ENCODE results near the gene HAPSTR1. TPM values are rescaled to one million over a fixed set of nuclear protein-coding genes. Genes with fewer than 3 reads are reported as not detected.
A peak's percentile ranks its signal among the peaks of the same experiment; 100 is the strongest.

The HAPSTR1 gene
- total RNA-seq, 4 donors from 2014 or later = 16.1 to 113 (median 45.9) TPM

- Histone ChIP-seq H3K27ac (peak overlapping the region; percentile 37 to 59), H3K4me3 (no peak overlapping the region), H3K4me1 (no peaks in the 10 kb centered on the region), H3K27me3 (no peaks in the 10 kb centered on the region), H3K36me3 (no peaks in the 10 kb centered on the region), H3K9me3 (no peaks in the 10 kb centered on the region)
- TF ChIP-seq CTCF (IDR thresholded peaks at IDR 0.05) (no peak), POLR2A (IDR thresholded peaks at IDR 0.05) (no peak)
- no peak for DNase-seq
- intact Hi-C loops (cut with DNase I; ENCODE audit: low total_unique reads) = no loop called here
These were observed 31.2 kb upstream of the HAPSTR1 start for GRCh38 chr16:9060225-9060624.

- H3K27ac ChIP-seq = peak overlapping the region in 1 of 2 donors; percentile 44
- intact Hi-C loops (cut with DNase I; ENCODE audit: low total_unique reads) = no loop called here
- no peaks in the 10 kb centered on the region for H3K4me1 ChIP-seq
- no peaks in the 10 kb centered on the region for H3K9me3 ChIP-seq
- H3K4me3 ChIP-seq = no peak overlapping the region
- no peaks in the 10 kb centered on the region for H3K27me3 ChIP-seq
- TF ChIP-seq POLR2A (IDR thresholded peaks at IDR 0.05) = no peak
- no peaks in the 10 kb centered on the region for H3K36me3 ChIP-seq
- DNase-seq = peak in 1 of 2 donors; percentile 17
These were observed 30.1 kb upstream of the HAPSTR1 start for GRCh38 chr16:9061358-9061813.

GRCh38 chr16:9062301-9062700 lies 29.1 kb upstream of the HAPSTR1 start:
- Histone ChIP-seq H3K27ac (no peak overlapping the region), H3K27me3 (no peaks in the 10 kb centered on the region), H3K4me1 (no peaks in the 10 kb centered on the region), H3K36me3 (no peaks in the 10 kb centered on the region), H3K9me3 (no peaks in the 10 kb centered on the region), H3K4me3 (no peak overlapping the region)
- intact Hi-C loops (cut with DNase I; ENCODE audit: low total_unique reads) = no loop called here
- no peak for DNase-seq
- TF ChIP-seq CTCF (IDR thresholded peaks at IDR 0.05) (no peak), POLR2A (IDR thresholded peaks at IDR 0.05) (no peak)

- Histone ChIP-seq H3K36me3 (no peaks in the 10 kb centered on the region), H3K4me3 (no peak overlapping the region), H3K27me3 (no peaks in the 10 kb centered on the region), H3K4me1 (no peaks in the 10 kb centered on the region), H3K27ac (no peak overlapping the region), H3K9me3 (no peaks in the 10 kb centered on the region)
- no peak for TF ChIP-seq POLR2A (IDR thresholded peaks at IDR 0.05)
- no peak for TF ChIP-seq CTCF (IDR thresholded peaks at IDR 0.05)
- no peak for DNase-seq
- intact Hi-C loops (cut with DNase I; ENCODE audit: low total_unique reads) = no loop called here
These were observed 26.4 kb upstream of the HAPSTR1 start for GRCh38 chr16:9065077-9065476.

GRCh38 chr16:9068886-9069285 lies 22.6 kb upstream of the HAPSTR1 start:
- no peak for TF ChIP-seq POLR2A (IDR thresholded peaks at IDR 0.05)
- TF ChIP-seq CTCF (IDR thresholded peaks at IDR 0.05) = no peak
- intact Hi-C loops (cut with DNase I; ENCODE audit: low total_unique reads) = no loop called here

DNA sequence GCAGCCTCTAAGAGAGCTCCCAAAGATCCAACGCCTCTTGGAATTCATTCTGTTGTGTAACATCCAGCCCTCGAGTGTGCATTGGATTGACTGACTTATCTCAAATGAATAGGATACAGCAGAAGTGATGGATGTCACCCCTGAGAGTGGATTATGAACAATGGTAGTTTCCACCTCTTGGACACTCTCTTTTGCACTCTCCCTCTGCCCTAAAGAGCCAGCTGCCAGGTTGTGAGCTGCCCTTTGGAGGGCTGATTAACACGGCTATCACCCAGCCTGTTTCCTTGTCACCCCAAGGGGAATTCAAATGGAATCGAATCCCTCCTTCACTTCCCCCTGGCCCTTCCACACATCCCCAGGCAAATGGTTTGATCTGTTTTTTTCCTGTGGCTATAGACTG lies 21.2 kb upstream of the HAPSTR1 start:
- no peak for DNase-seq
- no peaks in the 10 kb centered on the region for H3K36me3 ChIP-seq
- intact Hi-C loops (cut with DNase I; ENCODE audit: low total_unique reads) = no loop called here
- H3K27ac ChIP-seq = no peak overlapping the region
- TF ChIP-seq CTCF (IDR thresholded peaks at IDR 0.05) (no peak), POLR2A (IDR thresholded peaks at IDR 0.05) (no peak)
- no peak overlapping the region for H3K4me3 ChIP-seq
- H3K4me1 ChIP-seq = no peaks in the 10 kb centered on the region
- no peaks in the 10 kb centered on the region for H3K9me3 ChIP-seq
- no peaks in the 10 kb centered on the region for H3K27me3 ChIP-seq

More at GRCh38 chr16:9068886-9069285, 22.6 kb upstream of the HAPSTR1 start:
- Histone ChIP-seq H3K9me3 (no peaks in the 10 kb centered on the region), H3K4me3 (no peak overlapping the region), H3K27me3 (no peaks in the 10 kb centered on the region), H3K27ac (no peak overlapping the region), H3K36me3 (no peaks in the 10 kb centered on the region), H3K4me1 (no peaks in the 10 kb centered on the region)
- DNase-seq = no peak
